Measurements from ENCODE around the gene NABP1.

Gene NABP1

GRCh38 chr2:191650896-191651773 is 26.8 kb upstream of the NABP1 start:
- DNase-seq: no peak

GRCh38 chr2:191653667-191654391 is 24.1 kb upstream of the NABP1 start:
- DNase-seq: no peak

- DNase-seq: no peak
These were observed 21.5 kb upstream of the NABP1 start for GRCh38 chr2:191656391-191656790.

- DNase-seq: no peak
These were observed 21.1 kb upstream of the NABP1 start for GRCh38 chr2:191656792-191657191.

GRCh38 chr2:191657977-191658376 is 20.0 kb upstream of the NABP1 start:
- no peak for DNase-seq

- DNase-seq: no peak
These were observed 18.7 kb upstream of the NABP1 start for GRCh38 chr2:191659198-191659597.

- DNase-seq: no peak
These were observed 17.4 kb upstream of the NABP1 start for GRCh38 chr2:191660575-191660974.

- no peak for DNase-seq
These were observed 16.6 kb upstream of the NABP1 start for GRCh38 chr2:191661097-191661924.

- DNase-seq: no peak
These were observed 12.9 kb upstream of the NABP1 start for GRCh38 chr2:191664823-191665677.

- no peak for DNase-seq
These were observed 11.7 kb upstream of the NABP1 start for GRCh38 chr2:191666226-191666625.

- no peak for DNase-seq
These were observed 11.2 kb upstream of the NABP1 start for GRCh38 chr2:191666732-191667131.

- no peak for DNase-seq
These were observed 7.9 kb upstream of the NABP1 start for GRCh38 chr2:191670076-191670475.

- no peak for DNase-seq
These were observed 7.1 kb upstream of the NABP1 start for GRCh38 chr2:191670787-191671186.

- peak; percentile 55 for DNase-seq
These were observed 1.9 kb upstream of the NABP1 start for GRCh38 chr2:191675807-191676721.

GRCh38 chr2:191676790-191677645 is 918 bp upstream of the NABP1 start:
- peak; percentile 64 for DNase-seq

GRCh38 chr2:191678437-191679100 is 633 bp downstream of the NABP1 start:
- DNase-seq: peak; percentile 62

GRCh38 chr2:191679818-191680600 is 2.1 kb downstream of the NABP1 start:
- DNase-seq: peak; percentile 71

- DNase-seq: no peak
These were observed 2.7 kb downstream of the NABP1 start for GRCh38 chr2:191680639-191681038.

GRCh38 chr2:191682126-191682525 is 4.2 kb downstream of the NABP1 start:
- no peak for DNase-seq

Data from hematopoietic multipotent progenitor cell treated with erythropoietin and hydrocortisone succinate and interleukin-3 and kit ligand, for 8 days (in vitro differentiated cells).